Measurements from ENCODE around the gene IMP4. TPM values are rescaled to one million over a fixed set of nuclear protein-coding genes. Genes with fewer than 3 reads are reported as not detected.
A peak's percentile ranks its signal among the peaks of the same experiment; 100 is the strongest.

IMP4 gene
- total and polyA plus RNA-seq, 2 donors (not counting 1 experiment from before 2014, with no cell fraction given) = 102 to 164 TPM

GRCh38 chr2:130355578-130356431 is 13.1 kb downstream of the IMP4 start, which contains the start of gene PTPN18:
Gene PTPN18 (plus strand): TSS chr2:130356056. CDS start chr2:130356108, 52 bp downstream.
- Mint-ChIP-seq H3K27ac (peak within 1 kb of the TSS; percentile 48), H3K4me3 (peak within 1 kb of the TSS; percentile 86), H3K4me1 (peaks cover 33% of the 10 kb centered on the region), H3K27me3 (no peaks in the 10 kb centered on the region), H3K9me3 (ENCODE audit: insufficient read depth) (no peaks in the 10 kb centered on the region)
- WGBS (ENCODE audit: insufficient coverage) = under 1% methylated on average over 107 of the region's 107 CpGs
- Histone ChIP-seq H3K9ac (ENCODE audit: low read length) (peak within 1 kb of the TSS; percentile 67), H3K4me3 (ENCODE audit: control extremely low read depth in 1 of 5, extremely low read depth in 1 of 5, insufficient read depth in 1 of 5, low read depth in 2 of 5, low read length in 4 of 5) (peak within 1 kb of the TSS in 4 of 5 experiments; percentile 50 to 73 (median 69)), H3K4me2 (replicated peaks; ENCODE audit: low read depth, low read length, poor library complexity, severe bottlenecking) (peak within 1 kb of the TSS; percentile 89), H3K4me1 (ENCODE audit: control insufficient read depth in 2 of 2, insufficient read depth in 2 of 2, low read length in 2 of 2) (peaks cover 9 to 31% of the 10 kb centered on the region in 2 donors), H3K27ac (ENCODE audit: low read length in 2 of 2) (no peak within 1 kb of the TSS), H3K9me3 (ENCODE audit: control extremely low read depth in 1 of 3, control insufficient read depth in 2 of 3, insufficient read depth in 1 of 3, low read length in 2 of 3) (no peaks in the 10 kb centered on the region), H3K27me3 (replicated peaks in 1 of 4; ENCODE audit: control extremely low read depth in 1 of 4, control insufficient read depth in 3 of 4, insufficient read depth in 4 of 4, low read length in 3 of 4) (peaks cover 0 to 7% (median 3%) of the 10 kb centered on the region in 4 experiments), H2AFZ (ENCODE audit: insufficient read depth, low read depth, low read length, poor library complexity, severe bottlenecking) (peak within 1 kb of the TSS; percentile 89), H3K36me3 (replicated peaks in 1 of 2; ENCODE audit: control extremely low read depth in 1 of 2, control insufficient read depth in 1 of 2, extremely low read depth in 1 of 2, insufficient read depth in 2 of 2, low read length in 1 of 2) (no peaks in the 10 kb centered on the region), H3K79me2 (ENCODE audit: control insufficient read depth, insufficient read depth, low read length) (no peaks in the 10 kb centered on the region), H4K20me1 (ENCODE audit: control insufficient read depth, insufficient read depth, low read length, poor library complexity, severe bottlenecking) (no peaks in the 10 kb centered on the region)
- ATAC-seq (ENCODE audit: low read depth) (peak; percentile 93), DNase-seq (peak; percentile 72)
- ChIA-PET POLR2A (interaction anchor here (0.6 to 2.4 kb wide), 2 partner anchors 13 to 1157 kb away, joined by 4 to 12 read pairs; partner anchors contain the start of gene IMP4), CTCF (interaction anchor here (1.0 to 4.2 kb wide), 4 partner anchors 9 to 17 kb away, joined by 3 to 31 read pairs (median 6); partner anchors contain the start of gene IMP4)
- TF ChIP-seq EZH2 (IDR thresholded peaks at IDR 0.05; ENCODE audit: borderline replicate concordance, insufficient read depth, low read depth, low read length, poor library complexity, severe bottlenecking) (no peak), CTCF (IDR thresholded peaks at IDR 0.05) (peak; percentile 70)
- intact Hi-C loops (cut with micrococcal nuclease) = loop anchor here (1.0 to 10.0 kb wide), 4 partner anchors 14 to 69 kb away; partner anchors contain the start of gene IMP4

All from B cell (primary cell).